ENCODE measurements around the gene VEGFD.

Gene VEGFD

GRCh38 chrX:15322472-15322871 is 61.7 kb downstream of the VEGFD start:
- TF ChIP-seq, protein P1, sequence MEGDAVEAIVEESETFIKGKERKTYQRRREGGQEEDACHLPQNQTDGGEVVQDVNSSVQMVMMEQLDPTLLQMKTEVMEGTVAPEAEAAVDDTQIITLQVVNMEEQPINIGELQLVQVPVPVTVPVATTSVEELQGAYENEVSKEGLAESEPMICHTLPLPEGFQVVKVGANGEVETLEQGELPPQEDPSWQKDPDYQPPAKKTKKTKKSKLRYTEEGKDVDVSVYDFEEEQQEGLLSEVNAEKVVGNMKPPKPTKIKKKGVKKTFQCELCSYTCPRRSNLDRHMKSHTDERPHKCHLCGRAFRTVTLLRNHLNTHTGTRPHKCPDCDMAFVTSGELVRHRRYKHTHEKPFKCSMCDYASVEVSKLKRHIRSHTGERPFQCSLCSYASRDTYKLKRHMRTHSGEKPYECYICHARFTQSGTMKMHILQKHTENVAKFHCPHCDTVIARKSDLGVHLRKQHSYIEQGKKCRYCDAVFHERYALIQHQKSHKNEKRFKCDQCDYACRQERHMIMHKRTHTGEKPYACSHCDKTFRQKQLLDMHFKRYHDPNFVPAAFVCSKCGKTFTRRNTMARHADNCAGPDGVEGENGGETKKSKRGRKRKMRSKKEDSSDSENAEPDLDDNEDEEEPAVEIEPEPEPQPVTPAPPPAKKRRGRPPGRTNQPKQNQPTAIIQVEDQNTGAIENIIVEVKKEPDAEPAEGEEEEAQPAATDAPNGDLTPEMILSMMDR (IDR thresholded peaks at IDR 0.05; ENCODE audit: extremely low read depth, missing control alignments) = no peak
- DNase-seq (ENCODE audit: low spot score) = no peak

DNA sequence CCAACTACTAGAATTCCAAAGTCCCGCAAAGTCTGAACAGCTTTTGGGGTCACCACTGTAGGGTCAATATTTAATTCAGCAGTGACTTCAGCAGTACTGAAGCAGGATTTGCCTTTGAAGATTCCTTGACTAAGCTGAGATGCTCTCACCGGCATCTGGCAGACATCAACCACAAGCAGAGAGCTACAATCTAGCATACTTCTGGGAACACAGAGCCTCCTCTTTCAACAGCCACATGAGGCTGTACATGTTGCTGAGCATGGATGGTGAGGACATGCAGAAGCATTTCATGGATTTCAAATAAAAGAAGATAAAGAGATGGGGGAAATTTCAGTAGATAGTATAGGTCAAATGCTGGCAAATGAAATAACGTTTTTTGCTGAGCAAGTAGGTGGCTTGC is 62.1 kb downstream of the VEGFD start:
- no peak for DNase-seq (ENCODE audit: low spot score)
- TF ChIP-seq, protein P1 (IDR thresholded peaks at IDR 0.05; ENCODE audit: extremely low read depth, missing control alignments) = no peak

GRCh38 chrX:15321447-15321846 is 62.8 kb downstream of the VEGFD start:
- TF ChIP-seq, protein P1 (IDR thresholded peaks at IDR 0.05; ENCODE audit: extremely low read depth, missing control alignments) = no peak
- DNase-seq (ENCODE audit: low spot score) = no peak

GRCh38 chrX:15320297-15320696 is 63.9 kb downstream of the VEGFD start:
- no peak for DNase-seq (ENCODE audit: low spot score)
- TF ChIP-seq, protein P1 (IDR thresholded peaks at IDR 0.05; ENCODE audit: extremely low read depth, missing control alignments) = no peak

- TF ChIP-seq, protein P1 (IDR thresholded peaks at IDR 0.05; ENCODE audit: extremely low read depth, missing control alignments) = no peak
- no peak for DNase-seq (ENCODE audit: low spot score)
Observed at GRCh38 chrX:15319075-15319474, 65.1 kb downstream of the VEGFD start.

GRCh38 chrX:15315509-15315908 is 68.7 kb downstream of the VEGFD start, which contains the start of gene ASB11:
ASB11 (minus strand) TSS chrX:15315640; CDS start chrX:15315605, 35 bp downstream.
- DNase-seq (ENCODE audit: low spot score) = no peak
- TF ChIP-seq, protein P1 (IDR thresholded peaks at IDR 0.05; ENCODE audit: extremely low read depth, missing control alignments) = no peak

- no peak for DNase-seq (ENCODE audit: low spot score)
- TF ChIP-seq, protein P1 (IDR thresholded peaks at IDR 0.05; ENCODE audit: extremely low read depth, missing control alignments) = no peak
Observed at GRCh38 chrX:15314472-15314871, 69.7 kb downstream of the VEGFD start.

Data from GM20000 (cell line).